Activated CD4-positive, alpha-beta T cell treated with anti-CD3 and anti-CD28 coated beads, Interleukin-2, Interleukin-6, amounts not matched to agents 100 ng/mL and 50 ng/mL, durations not matched to agents 16 hours and 8 hours (primary cell): ENCODE measurements around the gene PDP2.

Experiments
- DNase-seq: peaks from one replicate; pipeline ENCODE4 v3.0.0-alpha.2; 2020

PDP2 gene

DNA sequence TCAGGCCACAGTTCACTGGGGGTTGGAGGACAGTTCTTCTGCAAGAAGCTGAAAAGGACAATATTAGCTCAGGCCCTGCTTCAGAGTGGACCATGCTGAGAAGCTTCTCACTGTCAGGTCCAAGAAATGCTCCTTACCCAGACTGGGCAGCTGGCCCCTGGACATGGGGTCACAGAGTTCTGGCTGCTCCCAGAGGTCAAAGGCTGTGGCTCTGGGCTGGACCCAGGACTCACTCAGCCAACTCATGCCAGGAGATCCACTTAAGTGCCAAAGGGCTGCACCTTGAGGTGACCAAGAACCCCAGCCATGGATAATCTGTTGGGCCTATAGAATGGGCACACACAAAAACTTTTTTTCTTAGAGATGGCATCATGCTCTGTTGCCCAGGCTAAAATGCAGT, 59.1 kb downstream of the PDP2 start:
- DNase-seq, result no peak

DNA sequence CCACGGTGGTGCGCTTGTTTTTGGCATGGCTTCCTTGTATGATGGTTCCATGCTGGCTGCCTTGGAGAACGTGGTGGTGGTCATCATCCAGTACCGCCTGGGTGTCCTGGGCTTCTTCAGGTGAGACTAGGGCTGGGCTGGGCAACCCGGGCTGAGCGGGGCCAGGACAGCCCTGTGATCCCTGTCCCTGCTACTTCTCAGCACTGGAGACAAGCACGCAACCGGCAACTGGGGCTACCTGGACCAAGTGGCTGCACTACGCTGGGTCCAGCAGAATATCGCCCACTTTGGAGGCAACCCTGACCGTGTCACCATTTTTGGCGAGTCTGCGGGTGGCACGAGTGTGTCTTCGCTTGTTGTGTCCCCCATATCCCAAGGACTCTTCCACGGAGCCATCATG, 59.9 kb downstream of the PDP2 start:
- DNase-seq, result no peak
